OCI-M2 (cell line): ENCODE measurements around the gene PLEKHA7.
"Not testable (repeated sequence)": the region's sequence is repeated elsewhere in the genome, so short reads cannot be mapped to it uniquely, and the experiment has no call there.

ENCODE experiments used
- DNase-seq: peaks from one replicate; lab custom pipeline; 2025; ENCODE audit not compliant: unreplicated experiment; lab: John Stamatoyannopoulos, UW

Gene PLEKHA7

GRCh38 chr11:17008099-17008498 is 6.1 kb downstream of the PLEKHA7 start:
- no peak for DNase-seq

GRCh38 chr11:17005646-17006045 is 8.6 kb downstream of the PLEKHA7 start:
- no peak for DNase-seq

- DNase-seq = no peak
These were observed 9.6 kb downstream of the PLEKHA7 start for GRCh38 chr11:17004486-17005148.

GRCh38 chr11:17003426-17003825 is 10.8 kb downstream of the PLEKHA7 start:
- no peak for DNase-seq

- no peak for DNase-seq
These were observed 11.7 kb downstream of the PLEKHA7 start for GRCh38 chr11:17002543-17002942.

- DNase-seq = no peak
These were observed 12.4 kb downstream of the PLEKHA7 start for GRCh38 chr11:17001806-17002205.

- DNase-seq = no peak
These were observed 13.2 kb downstream of the PLEKHA7 start for GRCh38 chr11:17000987-17001386.

GRCh38 chr11:17000253-17000652 is 14.0 kb downstream of the PLEKHA7 start:
- not testable (repeated sequence) for DNase-seq

- DNase-seq = no peak
These were observed 15.1 kb downstream of the PLEKHA7 start for GRCh38 chr11:16999116-16999515.

GRCh38 chr11:16997624-16998023 is 16.6 kb downstream of the PLEKHA7 start:
- no peak for DNase-seq

- no peak for DNase-seq
These were observed 20.7 kb downstream of the PLEKHA7 start for GRCh38 chr11:16993495-16993894.

- no peak for DNase-seq
These were observed 21.4 kb downstream of the PLEKHA7 start for GRCh38 chr11:16992846-16993245.

GRCh38 chr11:16989554-16989953 is 24.7 kb downstream of the PLEKHA7 start:
- DNase-seq = no peak

GRCh38 chr11:16987205-16987568 is 27.0 kb downstream of the PLEKHA7 start:
- DNase-seq = no peak

- no peak for DNase-seq
These were observed 27.6 kb downstream of the PLEKHA7 start for GRCh38 chr11:16986434-16987204.

- DNase-seq = no peak
These were observed 28.9 kb downstream of the PLEKHA7 start for GRCh38 chr11:16985297-16985696.

GRCh38 chr11:16984229-16984628 is 30.0 kb downstream of the PLEKHA7 start:
- DNase-seq = no peak

- no peak for DNase-seq
These were observed 31.4 kb downstream of the PLEKHA7 start for GRCh38 chr11:16982809-16983208.

GRCh38 chr11:16982256-16982671 is 31.9 kb downstream of the PLEKHA7 start:
- no peak for DNase-seq

GRCh38 chr11:16981651-16982194 is 32.5 kb downstream of the PLEKHA7 start:
- no peak for DNase-seq

- no peak for DNase-seq
These were observed 34.3 kb downstream of the PLEKHA7 start for GRCh38 chr11:16979703-16980622.
